SJSA1 (cell line): ENCODE data around the gene FAR2. TPM values are rescaled to one million over a fixed set of nuclear protein-coding genes. Genes with fewer than 3 reads are reported as not detected.

Source experiments
- DNase-seq, 2 experiments: peaks; one replicate each; pipeline ENCODE4 v3.0.0-alpha.2; 2015 to 2020; ENCODE audit warnings: low spot score in 2 of 2, low read depth in 1 of 2
- H3K27ac ChIP-seq: fragments of 250-450 bp; sonication (Bioruptor Pico); 2 replicates; pipeline ENCODE4 v1.5.1; 2020; ENCODE audit warnings: mild to moderate bottlenecking, moderate library complexity
- H3K27me3 ChIP-seq: fragments of 250-450 bp; sonication (Bioruptor Pico); replicated peaks from 2 replicates; pipeline ENCODE4 v1.5.1; 2020; ENCODE audit warnings: mild to moderate bottlenecking, moderate library complexity
- H3K36me3 ChIP-seq: fragments of 250-450 bp; sonication (Bioruptor Pico); 2 replicates; pipeline ENCODE4 v1.5.1; 2020; ENCODE audit warnings: mild to moderate bottlenecking
- H3K4me1 ChIP-seq: fragments of 250-450 bp; sonication (Bioruptor Pico); replicated peaks from 2 replicates; pipeline ENCODE4 v1.6.1; 2021; ENCODE audit warnings: mild to moderate bottlenecking
- H3K4me3 ChIP-seq: fragments of 250-450 bp; sonication (Bioruptor Pico); 2 replicates; pipeline ENCODE4 v1.5.1; 2020; ENCODE audit warnings: mild to moderate bottlenecking
- H3K9me3 ChIP-seq: fragments of 250-450 bp; sonication (Bioruptor Pico); replicated peaks from 2 replicates; pipeline ENCODE4 v1.5.1; 2020; ENCODE audit warnings: mild to moderate bottlenecking
- total RNA-seq: library from RNA; depleted of rRNA; stranded (reverse); fragments of >200 nt; shearing (Covaris generic); gene quantifications from 2 replicates; pipeline ENCODE4 v1.2.3, GENCODE V29; 2014

The FAR2 gene
- total RNA-seq, 1 experiment from 2014 or later, result 1.7 TPM

DNA sequence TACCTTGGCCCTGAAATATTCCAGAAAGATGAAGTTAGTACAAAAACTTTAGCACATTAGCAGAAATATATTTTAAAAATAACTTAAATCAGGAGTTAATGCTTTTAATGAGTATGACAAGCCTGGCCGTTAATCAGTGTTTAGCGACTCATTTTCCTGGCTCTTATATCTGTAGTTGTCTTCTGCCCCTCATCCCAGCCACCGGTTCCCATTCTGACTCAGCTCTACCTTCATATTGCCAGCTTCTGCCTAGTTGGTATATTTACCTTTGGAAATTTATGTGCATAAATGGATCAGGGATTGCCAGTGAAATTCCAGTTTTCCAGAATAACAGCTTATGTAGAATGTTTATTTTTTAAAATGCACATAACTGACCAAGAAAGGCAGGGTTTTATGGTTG, 152.0 kb downstream of the FAR2 start:
- Histone ChIP-seq H3K4me3 (no peak overlapping the region), H3K4me1 (no peaks in the 10 kb centered on the region), H3K27me3 (no peaks in the 10 kb centered on the region), H3K27ac (no peak overlapping the region), H3K36me3 (no peaks in the 10 kb centered on the region), H3K9me3 (no peaks in the 10 kb centered on the region)
- no peak for DNase-seq

DNA sequence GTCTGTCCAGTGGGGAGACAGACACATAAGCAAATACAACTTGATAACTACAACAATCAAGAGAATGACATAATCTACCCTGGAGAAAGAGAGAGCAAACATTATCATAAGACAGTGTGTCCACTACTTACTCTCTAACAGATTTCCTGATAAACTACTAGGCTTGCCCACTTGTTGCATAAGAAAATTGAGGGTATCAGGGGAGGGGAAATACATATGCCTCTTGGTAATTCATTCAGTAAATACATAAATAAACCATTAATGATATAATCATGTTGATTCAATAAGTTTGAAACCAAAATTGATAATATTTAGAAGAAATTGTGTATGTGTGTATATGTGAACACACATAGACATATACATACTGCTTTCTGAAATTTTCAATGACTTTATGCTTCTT, 155.3 kb downstream of the FAR2 start:
- no peak overlapping the region for H3K4me3 ChIP-seq
- no peak overlapping the region for H3K27ac ChIP-seq
- no peaks in the 10 kb centered on the region for H3K36me3 ChIP-seq
- no peak for DNase-seq
- H3K27me3 ChIP-seq, result no peaks in the 10 kb centered on the region
- H3K4me1 ChIP-seq, result no peaks in the 10 kb centered on the region
- no peaks in the 10 kb centered on the region for H3K9me3 ChIP-seq

DNA sequence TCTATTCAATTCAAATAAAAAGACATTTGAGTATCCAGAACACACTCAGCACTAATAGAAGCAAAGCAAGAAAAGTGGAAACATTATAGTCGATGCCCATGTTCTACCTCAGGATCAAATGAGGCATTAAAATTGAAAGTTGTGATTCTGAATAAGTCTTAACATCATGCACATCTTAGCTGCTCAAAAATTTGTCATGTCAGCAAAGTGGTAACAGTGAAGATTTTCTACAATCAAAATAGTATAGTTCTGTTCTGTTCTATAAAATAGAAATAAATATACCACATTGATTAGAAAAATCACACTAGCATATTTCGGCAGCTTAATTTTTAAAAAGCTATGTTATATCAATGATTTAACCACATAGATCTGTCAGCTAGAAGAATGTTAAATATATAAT, 157.2 kb downstream of the FAR2 start:
- Histone ChIP-seq H3K4me1 (no peaks in the 10 kb centered on the region), H3K4me3 (no peak overlapping the region), H3K27ac (no peak overlapping the region), H3K9me3 (no peaks in the 10 kb centered on the region), H3K36me3 (no peaks in the 10 kb centered on the region), H3K27me3 (no peaks in the 10 kb centered on the region)
- DNase-seq, result no peak

DNA sequence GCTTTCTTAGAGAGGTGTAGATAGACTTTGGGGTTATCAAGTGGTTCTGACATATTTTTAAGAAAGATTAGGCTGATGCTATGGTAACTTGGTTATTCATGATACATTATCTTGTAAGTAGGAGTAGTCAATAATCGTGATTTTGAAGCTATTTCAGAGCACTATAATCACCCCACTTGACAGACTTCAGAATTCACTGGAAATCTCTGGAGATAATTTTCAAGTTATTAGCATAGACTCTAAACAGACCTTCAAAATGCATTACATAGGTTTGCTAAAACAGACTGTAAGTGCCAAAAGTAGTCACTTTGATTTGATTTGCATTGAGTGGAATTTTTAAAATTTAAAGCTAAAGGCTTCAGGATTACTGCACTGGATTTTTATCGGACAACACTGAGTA, 157.6 kb downstream of the FAR2 start:
- Histone ChIP-seq H3K27me3 (no peaks in the 10 kb centered on the region), H3K9me3 (no peaks in the 10 kb centered on the region)
- no peak for DNase-seq

DNA sequence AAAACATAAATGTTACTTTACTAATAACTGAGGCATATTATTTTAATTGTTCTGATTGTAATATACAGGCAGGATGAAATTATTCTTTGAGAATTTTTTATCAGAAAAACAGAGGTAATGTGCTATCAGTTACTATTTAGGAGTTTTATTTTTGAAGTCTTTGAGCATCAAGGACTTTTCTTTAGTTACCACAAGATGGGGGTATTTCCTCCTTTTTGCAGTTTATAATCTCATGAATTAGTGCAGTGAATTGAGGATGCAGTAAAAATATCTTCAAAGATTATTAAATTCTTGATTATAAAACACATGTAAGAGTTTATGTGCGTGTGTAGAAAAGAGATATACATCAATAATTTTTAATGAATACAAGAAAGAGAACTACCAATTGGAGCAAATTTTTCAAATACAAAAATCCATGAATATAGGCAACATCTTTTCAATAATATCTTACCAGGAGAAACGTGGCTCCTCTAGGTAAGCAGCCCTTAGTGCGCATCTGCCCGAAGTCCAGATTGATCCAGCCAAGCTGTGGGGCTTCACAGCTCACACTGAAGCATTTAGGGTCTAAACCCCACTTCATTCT, 160.3 kb downstream of the FAR2 start:
- Histone ChIP-seq H3K36me3 (no peaks in the 10 kb centered on the region), H3K4me1 (no peaks in the 10 kb centered on the region), H3K27me3 (no peaks in the 10 kb centered on the region), H3K4me3 (no peak overlapping the region), H3K9me3 (no peaks in the 10 kb centered on the region), H3K27ac (no peak overlapping the region)
- no peak for DNase-seq

More for the DNA sequence above, 157.6 kb downstream of the FAR2 start:
- H3K4me3 ChIP-seq, result no peak overlapping the region
- H3K27ac ChIP-seq, result no peak overlapping the region
- no peaks in the 10 kb centered on the region for H3K4me1 ChIP-seq
- H3K36me3 ChIP-seq, result no peaks in the 10 kb centered on the region

DNA sequence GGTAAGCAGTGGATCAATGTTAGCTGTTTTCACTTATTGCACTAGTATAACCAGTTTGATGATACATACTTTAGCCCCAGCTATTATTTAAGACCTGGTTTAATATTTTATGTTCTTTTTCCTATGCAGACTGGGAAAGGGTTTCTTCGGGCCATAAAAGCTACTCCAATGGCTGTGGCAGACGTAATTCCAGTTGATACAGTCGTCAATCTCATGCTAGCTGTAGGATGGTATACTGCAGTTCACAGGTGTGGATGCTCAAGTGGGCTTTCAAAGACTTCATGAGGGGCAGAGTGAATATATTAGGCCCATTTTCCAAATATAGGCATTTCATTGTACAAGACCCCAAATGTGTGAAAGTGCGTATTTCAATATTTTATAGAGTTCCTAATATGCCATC, 161.8 kb downstream of the FAR2 start:
- Histone ChIP-seq H3K36me3 (no peaks in the 10 kb centered on the region), H3K27me3 (no peaks in the 10 kb centered on the region), H3K4me3 (no peak overlapping the region), H3K27ac (no peak overlapping the region), H3K4me1 (no peaks in the 10 kb centered on the region), H3K9me3 (no peaks in the 10 kb centered on the region)
- no peak for DNase-seq

DNA sequence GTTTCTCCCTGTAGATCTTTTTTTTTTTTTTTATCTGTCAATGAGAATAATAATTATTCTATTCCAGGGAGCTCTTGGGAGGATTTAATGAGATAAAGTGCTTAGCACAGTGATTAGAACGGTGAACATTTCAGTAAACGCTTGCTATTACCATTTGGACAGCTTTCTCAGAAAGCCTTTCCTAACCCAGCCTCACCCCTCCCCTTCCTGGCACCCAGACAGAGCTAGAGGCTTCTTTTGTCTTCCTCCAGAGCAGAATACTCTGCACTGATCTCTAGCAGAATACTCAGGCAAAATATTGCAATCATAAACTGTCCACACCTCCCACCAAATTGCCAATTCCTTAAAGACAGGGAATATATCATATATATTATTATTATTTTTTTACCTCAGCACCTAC, 165.3 kb downstream of the FAR2 start:
- H3K4me3 ChIP-seq, result no peak overlapping the region
- H3K9me3 ChIP-seq, result no peaks in the 10 kb centered on the region
- no peaks in the 10 kb centered on the region for H3K36me3 ChIP-seq
- DNase-seq, result no peak
- no peaks in the 10 kb centered on the region for H3K27me3 ChIP-seq
- no peaks in the 10 kb centered on the region for H3K4me1 ChIP-seq
- no peak overlapping the region for H3K27ac ChIP-seq

- H3K4me3 ChIP-seq, result no peak overlapping the region
- no peaks in the 10 kb centered on the region for H3K27me3 ChIP-seq
- H3K27ac ChIP-seq, result no peak overlapping the region
- no peaks in the 10 kb centered on the region for H3K36me3 ChIP-seq
- no peaks in the 10 kb centered on the region for H3K9me3 ChIP-seq
- peaks cover 7% of the 10 kb centered on the region for H3K4me1 ChIP-seq
- no peak for DNase-seq
Observed at GRCh38 chr12:29316752-29317151, 167.7 kb downstream of the FAR2 start.

DNA sequence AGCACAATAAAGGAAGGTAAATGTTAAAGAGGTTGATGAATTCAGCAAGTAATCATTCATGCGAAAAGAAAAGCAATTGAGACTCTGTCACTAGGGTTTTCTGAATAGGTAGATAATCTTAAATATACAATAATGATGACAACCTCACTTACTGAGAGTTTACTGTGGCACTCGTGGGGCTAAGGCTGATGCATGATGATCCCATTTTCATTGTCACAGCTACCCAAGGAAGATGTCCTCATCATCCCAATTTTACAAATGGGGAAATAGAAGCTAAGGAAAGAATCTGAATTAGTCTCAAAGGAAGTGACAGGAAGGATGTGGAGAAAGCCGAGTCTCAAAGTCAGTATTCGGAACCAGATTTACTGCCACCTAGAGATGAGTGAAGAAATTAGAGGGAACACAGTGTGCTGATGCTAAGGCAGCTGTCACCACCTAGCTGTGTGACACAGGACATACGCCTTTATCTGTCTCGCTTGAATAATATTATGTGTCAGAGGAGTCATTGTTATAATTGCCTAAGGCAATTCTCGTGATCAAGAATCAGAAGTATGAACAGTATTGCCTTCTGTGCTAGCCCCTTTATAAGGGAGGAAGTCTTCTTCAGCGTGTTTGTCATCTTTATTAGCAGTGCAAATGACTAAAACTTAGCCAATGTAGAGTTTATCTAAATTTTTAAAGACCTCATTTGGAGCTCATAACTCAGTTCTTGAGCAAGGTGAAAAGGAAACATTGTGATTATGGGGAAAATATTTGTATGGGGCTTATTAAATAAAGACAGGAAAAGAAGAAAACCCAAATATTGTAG, 168.7 kb downstream of the FAR2 start:
- H3K36me3 ChIP-seq, result no peaks in the 10 kb centered on the region
- peak in 1 of 2 experiments; percentile 24 for DNase-seq
- H3K27ac ChIP-seq, result no peak overlapping the region
- peaks cover 7% of the 10 kb centered on the region for H3K4me1 ChIP-seq
- no peaks in the 10 kb centered on the region for H3K27me3 ChIP-seq
- no peak overlapping the region for H3K4me3 ChIP-seq
- H3K9me3 ChIP-seq, result no peaks in the 10 kb centered on the region

- peak overlapping the region; percentile 19; the same call in 1 of the 2 replicates for H3K27ac ChIP-seq
Observed at GRCh38 chr12:29320295-29321085, 171.4 kb downstream of the FAR2 start.

GRCh38 chr12:29322157-29322556, 173.1 kb downstream of the FAR2 start:
- Histone ChIP-seq H3K4me1 (peaks cover 7% of the 10 kb centered on the region), H3K4me3 (no peak overlapping the region), H3K36me3 (no peaks in the 10 kb centered on the region), H3K27ac (no peak overlapping the region), H3K27me3 (no peaks in the 10 kb centered on the region), H3K9me3 (no peaks in the 10 kb centered on the region)
- no peak for DNase-seq

More at GRCh38 chr12:29320295-29321085, 171.4 kb downstream of the FAR2 start:
- Histone ChIP-seq H3K4me3 (no peak overlapping the region), H3K9me3 (no peaks in the 10 kb centered on the region), H3K36me3 (no peaks in the 10 kb centered on the region), H3K27me3 (no peaks in the 10 kb centered on the region), H3K4me1 (peaks cover 7% of the 10 kb centered on the region)
- peak in 1 of 2 experiments; percentile 16 for DNase-seq

DNA sequence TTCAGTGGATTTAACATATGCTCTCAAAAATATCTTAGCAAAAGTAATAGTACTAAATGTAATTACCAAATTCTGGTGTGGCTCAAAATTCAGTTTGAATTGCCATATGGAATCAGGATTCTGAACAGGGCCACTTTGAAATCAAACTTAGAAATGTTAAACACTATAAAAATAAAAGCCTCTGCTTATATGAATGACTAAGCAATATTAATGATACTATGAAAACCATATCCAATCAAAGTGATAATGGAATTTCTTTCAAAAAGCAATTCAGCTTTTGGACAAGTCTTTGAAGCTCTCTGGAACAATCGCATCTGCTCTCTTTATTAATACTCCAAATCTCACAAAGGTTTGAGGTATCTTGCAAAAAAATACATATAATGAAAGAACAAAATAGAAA, 180.3 kb downstream of the FAR2 start:
- Histone ChIP-seq H3K36me3 (no peaks in the 10 kb centered on the region), H3K4me1 (no peaks in the 10 kb centered on the region), H3K4me3 (no peak overlapping the region), H3K27me3 (no peaks in the 10 kb centered on the region), H3K9me3 (no peaks in the 10 kb centered on the region), H3K27ac (no peak overlapping the region)
- no peak for DNase-seq

GRCh38 chr12:29333178-29333577, 184.1 kb downstream of the FAR2 start:
- no peak overlapping the region for H3K4me3 ChIP-seq
- no peak overlapping the region for H3K27ac ChIP-seq
- no peak for DNase-seq
- H3K27me3 ChIP-seq, result no peaks in the 10 kb centered on the region
- peaks cover 4% of the 10 kb centered on the region; the same call in 1 of the 2 replicates for H3K36me3 ChIP-seq
- H3K4me1 ChIP-seq, result no peaks in the 10 kb centered on the region
- H3K9me3 ChIP-seq, result no peaks in the 10 kb centered on the region

DNA sequence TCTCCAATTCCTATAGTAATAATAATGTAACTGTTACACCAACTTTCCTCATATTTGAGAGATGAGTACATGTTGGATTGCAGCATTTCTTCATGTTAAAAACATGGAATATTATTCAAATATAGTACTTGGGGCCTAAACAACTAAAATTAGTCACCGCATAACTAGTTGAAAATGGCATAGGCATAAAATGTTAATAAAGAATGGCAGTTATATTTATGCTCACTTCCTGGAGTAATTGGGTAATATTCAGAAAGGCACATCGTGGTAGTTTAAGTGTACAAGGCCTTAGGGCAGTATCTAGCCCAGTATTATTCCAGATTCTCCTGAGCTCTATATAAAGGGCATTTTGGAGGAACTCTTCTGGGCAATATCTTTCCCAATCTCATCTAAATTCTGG, 185.9 kb downstream of the FAR2 start:
- Histone ChIP-seq H3K4me3 (no peak overlapping the region), H3K27ac (no peak overlapping the region), H3K4me1 (no peaks in the 10 kb centered on the region), H3K36me3 (peaks cover 4% of the 10 kb centered on the region), H3K27me3 (no peaks in the 10 kb centered on the region), H3K9me3 (no peaks in the 10 kb centered on the region)
- no peak for DNase-seq
